Colonic mucosa (tissue), 4 donors: ENCODE measurements around the gene PPP1R7. TPM values are rescaled to one million over a fixed set of nuclear protein-coding genes. Genes with fewer than 3 reads are reported as not detected.

Experiments used
- DNase-seq: peaks from one replicate; pipeline ENCODE4 v3.0.0-alpha.2; 2020
- H3K27ac ChIP-seq: fragments of 200-600 bp; one replicate; pipeline ENCODE4 v1.8.0; 2021
- H3K27me3 ChIP-seq: fragments of 200-600 bp; one replicate; pipeline ENCODE4 v1.8.0; 2021
- H3K36me3 ChIP-seq: fragments of 200-600 bp; one replicate; pipeline ENCODE4 v1.8.0; 2021
- H3K4me1 ChIP-seq: fragments of 200-600 bp; one replicate; pipeline ENCODE4 v1.8.0; 2021; ENCODE audit warnings: mild to moderate bottlenecking
- H3K4me3 ChIP-seq: fragments of 200-600 bp; one replicate; pipeline ENCODE4 v1.8.0; 2021
- H3K9ac ChIP-seq, 2 donors: one replicate each; pipeline ENCODE4 v1.7.0; 2013; ENCODE audit warnings: control low read depth in 2 of 2, low read depth in 2 of 2, low read length in 2 of 2
- H3K9me3 ChIP-seq: fragments of 200-600 bp; one replicate; pipeline ENCODE4 v1.8.0; 2021
- intact Hi-C: fragments of 100-400 bp; cut with DNase I; formaldehyde crosslinking; loops from one replicate; pipeline ENCODE4 v1.14.1; 2022
- total RNA-seq, 2 donors: library from RNA; stranded (reverse); fragmentation: NEBNext Ultra II Directional in 1 of 2; extraction: Animal tissue kit (Norgen Biotek cat#: 25700) in 1 of 2; gene quantifications; one replicate each; pipeline ENCODE4 v1.2.1, GENCODE V29; 2021
- TF ChIP-seq, protein P1 (sequence below): fragments of 200-600 bp; IDR thresholded peaks from one replicate; pipeline ENCODE4 v1.8.0; 2022; ENCODE audit warnings: antibody characterized with exemption, mild to moderate bottlenecking
- donor health status: healthy.
- donor health status: DM: no; HTN: no; CAD: no.
- donor health status: DM: no; HTN: no; CAD: no.

PPP1R7 gene
- total RNA-seq, 2 donors from 2014 or later = 74.7 to 77.8 TPM

DNA sequence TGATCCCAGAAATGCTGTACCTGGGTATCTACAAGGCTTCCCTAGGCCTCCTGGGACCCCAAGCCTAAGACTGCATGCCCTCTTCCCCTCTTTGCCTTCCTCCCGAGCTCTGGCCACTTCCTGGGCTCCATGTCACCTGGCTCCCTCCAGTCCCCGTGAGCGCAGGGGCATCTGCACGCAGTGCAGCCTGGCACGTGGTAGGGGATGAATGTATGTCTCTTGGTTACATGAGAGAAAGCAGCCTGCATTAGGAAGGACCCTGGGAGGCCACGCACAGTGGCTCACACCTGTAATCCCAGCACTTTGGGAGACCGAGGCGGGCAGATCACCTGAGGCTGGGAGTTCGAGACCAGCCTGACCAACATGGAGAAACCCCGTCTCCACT is 16.8 kb upstream of the PPP1R7 start:
- intact Hi-C loops = no loop called here
- no peak overlapping the region for H3K4me3 ChIP-seq
- DNase-seq = no peak
- no peaks in the 10 kb centered on the region for H3K4me1 ChIP-seq
- no peaks in the 10 kb centered on the region for H3K9me3 ChIP-seq
- no peaks in the 10 kb centered on the region for H3K27me3 ChIP-seq
- H3K9ac ChIP-seq = no peak overlapping the region
- H3K27ac ChIP-seq = no peak overlapping the region
- H3K36me3 ChIP-seq = no peaks in the 10 kb centered on the region
- TF ChIP-seq, protein P1, sequence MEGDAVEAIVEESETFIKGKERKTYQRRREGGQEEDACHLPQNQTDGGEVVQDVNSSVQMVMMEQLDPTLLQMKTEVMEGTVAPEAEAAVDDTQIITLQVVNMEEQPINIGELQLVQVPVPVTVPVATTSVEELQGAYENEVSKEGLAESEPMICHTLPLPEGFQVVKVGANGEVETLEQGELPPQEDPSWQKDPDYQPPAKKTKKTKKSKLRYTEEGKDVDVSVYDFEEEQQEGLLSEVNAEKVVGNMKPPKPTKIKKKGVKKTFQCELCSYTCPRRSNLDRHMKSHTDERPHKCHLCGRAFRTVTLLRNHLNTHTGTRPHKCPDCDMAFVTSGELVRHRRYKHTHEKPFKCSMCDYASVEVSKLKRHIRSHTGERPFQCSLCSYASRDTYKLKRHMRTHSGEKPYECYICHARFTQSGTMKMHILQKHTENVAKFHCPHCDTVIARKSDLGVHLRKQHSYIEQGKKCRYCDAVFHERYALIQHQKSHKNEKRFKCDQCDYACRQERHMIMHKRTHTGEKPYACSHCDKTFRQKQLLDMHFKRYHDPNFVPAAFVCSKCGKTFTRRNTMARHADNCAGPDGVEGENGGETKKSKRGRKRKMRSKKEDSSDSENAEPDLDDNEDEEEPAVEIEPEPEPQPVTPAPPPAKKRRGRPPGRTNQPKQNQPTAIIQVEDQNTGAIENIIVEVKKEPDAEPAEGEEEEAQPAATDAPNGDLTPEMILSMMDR = no peak

DNA sequence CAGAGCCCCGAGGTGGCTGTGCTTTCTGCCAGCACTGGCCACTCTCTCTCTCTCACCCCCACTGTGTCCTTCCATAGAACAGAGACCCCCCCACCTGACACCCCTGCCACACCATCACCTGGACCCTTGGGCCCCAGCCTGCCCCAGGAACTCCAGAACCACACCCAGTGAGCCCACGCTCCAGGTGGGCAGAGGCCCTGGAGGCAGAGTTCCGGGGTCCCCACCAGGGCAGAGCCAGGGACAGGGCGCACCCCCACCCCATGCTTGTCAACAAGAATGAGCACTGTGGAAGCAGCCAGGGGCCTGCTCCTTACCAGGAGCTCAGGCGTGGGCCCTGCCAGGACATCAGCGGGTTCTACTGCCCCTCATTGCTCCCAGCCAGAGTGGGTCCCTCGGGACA is 15.6 kb upstream of the PPP1R7 start:
- no peak overlapping the region for H3K27ac ChIP-seq
- intact Hi-C loops = no loop called here
- H3K4me1 ChIP-seq = no peaks in the 10 kb centered on the region
- DNase-seq = no peak
- no peaks in the 10 kb centered on the region for H3K9me3 ChIP-seq
- H3K4me3 ChIP-seq = no peak overlapping the region
- no peaks in the 10 kb centered on the region for H3K36me3 ChIP-seq
- TF ChIP-seq, protein P1 = no peak
- H3K9ac ChIP-seq = no peak overlapping the region
- no peaks in the 10 kb centered on the region for H3K27me3 ChIP-seq

DNA sequence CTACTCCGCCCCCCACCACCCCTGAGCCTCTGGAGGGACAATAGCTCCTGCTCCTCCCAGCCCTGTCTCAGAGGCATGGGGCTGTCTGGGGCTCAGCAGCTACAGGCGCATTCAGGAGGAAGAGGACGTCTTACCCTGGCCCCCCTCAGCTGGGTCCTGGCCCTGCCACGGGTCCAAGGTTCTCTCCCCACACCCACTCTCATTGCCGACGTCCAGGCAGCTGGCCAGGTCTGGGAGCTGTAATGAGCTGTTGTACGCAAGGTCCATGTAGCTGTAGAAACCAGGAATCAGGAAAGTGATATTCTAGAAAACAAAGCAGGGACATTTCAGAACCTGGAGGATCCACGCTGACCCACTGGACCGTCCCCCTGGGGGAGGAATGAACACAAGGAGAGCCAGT is 14.5 kb upstream of the PPP1R7 start:
- TF ChIP-seq, protein P1 = no peak
- Histone ChIP-seq H3K9me3 (no peaks in the 10 kb centered on the region), H3K27ac (no peak overlapping the region)

DNA sequence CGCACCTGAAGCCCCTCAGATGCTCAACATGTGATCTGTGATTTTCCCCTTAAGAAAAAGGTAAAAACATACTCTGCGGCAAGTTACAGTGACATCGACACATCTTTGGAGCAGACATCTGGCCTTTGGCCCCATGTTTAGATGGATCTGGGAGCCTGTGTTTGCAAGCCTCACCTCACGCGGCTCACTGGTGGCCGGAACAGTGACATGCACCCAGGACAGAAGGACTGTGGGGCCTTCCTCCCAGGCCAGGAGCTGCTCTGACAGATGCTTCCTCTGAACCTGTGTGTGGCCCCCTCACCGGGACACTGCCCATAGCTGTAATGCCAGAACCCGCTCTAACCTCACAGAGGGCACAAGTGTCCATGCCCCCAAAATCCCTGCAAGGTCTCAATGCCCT is 14.1 kb upstream of the PPP1R7 start:
- TF ChIP-seq, protein P1 = no peak
- H3K4me3 ChIP-seq = no peak overlapping the region
- DNase-seq = no peak
- H3K36me3 ChIP-seq = no peaks in the 10 kb centered on the region
- H3K9ac ChIP-seq = peak overlapping the region in 1 of 2 donors; percentile 8
- H3K4me1 ChIP-seq = no peaks in the 10 kb centered on the region
- intact Hi-C loops = no loop called here
- no peak overlapping the region for H3K27ac ChIP-seq
- H3K27me3 ChIP-seq = no peaks in the 10 kb centered on the region
- H3K9me3 ChIP-seq = no peaks in the 10 kb centered on the region

More for the DNA sequence above, 14.5 kb upstream of the PPP1R7 start:
- Histone ChIP-seq H3K4me3 (no peak overlapping the region), H3K4me1 (no peaks in the 10 kb centered on the region), H3K36me3 (no peaks in the 10 kb centered on the region), H3K27me3 (no peaks in the 10 kb centered on the region), H3K9ac (peak overlapping the region in 1 of 2 donors; percentile 8)
- intact Hi-C loops = no loop called here
- no peak for DNase-seq

DNA sequence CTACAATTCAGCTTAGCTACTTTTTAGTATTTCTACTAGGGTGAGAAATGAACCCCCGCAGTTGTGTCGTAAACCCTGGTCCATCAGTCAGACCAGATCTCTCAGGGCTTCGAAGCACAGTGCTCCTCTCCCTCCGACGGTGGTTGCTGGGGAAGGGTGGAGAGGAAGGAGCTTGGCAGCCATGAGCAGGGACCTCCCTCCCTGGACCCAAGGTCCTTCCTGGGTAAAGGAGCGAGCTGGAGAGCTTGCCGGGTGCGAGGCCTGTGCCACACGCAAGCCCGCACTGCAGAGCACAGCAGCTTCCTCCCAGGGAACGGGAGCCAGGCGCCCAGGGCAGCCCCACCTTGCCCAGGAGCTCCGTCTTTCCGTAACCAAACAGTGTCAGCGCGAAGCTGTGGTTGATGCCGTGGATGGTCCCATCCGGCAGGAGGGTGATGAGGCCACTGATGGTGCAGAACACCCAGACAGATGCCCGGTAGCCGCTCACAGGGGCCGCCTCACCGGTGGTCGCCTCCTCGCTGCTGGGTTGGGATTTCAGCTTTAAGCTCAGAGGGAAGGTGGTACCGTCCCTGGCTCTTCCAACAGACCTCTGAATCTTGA is 13.5 kb upstream of the PPP1R7 start:
- Histone ChIP-seq H3K4me3 (no peak overlapping the region), H3K36me3 (no peaks in the 10 kb centered on the region), H3K27ac (no peak overlapping the region), H3K27me3 (no peaks in the 10 kb centered on the region), H3K4me1 (no peaks in the 10 kb centered on the region), H3K9ac (no peak overlapping the region), H3K9me3 (no peaks in the 10 kb centered on the region)
- intact Hi-C loops = no loop called here
- TF ChIP-seq, protein P1 = no peak
- no peak for DNase-seq
